Natural killer cell (primary cell): Measurements from ENCODE around the gene FGF12. TPM values are rescaled to one million over a fixed set of nuclear protein-coding genes. Genes with fewer than 3 reads are reported as not detected.
"Not testable (repeated sequence)": the region's sequence is repeated elsewhere in the genome, so short reads cannot be mapped to it uniquely, and the experiment has no call there.

ENCODE experiments used
- ATAC-seq, 3 donors: fragments of 150-1000 bp in 2 of 3; fragments of 200-7000 bp in 1 of 3; cut with Tn5 transposase; 1 replicate in 1 of 3; 2 replicates in 2 of 3; pipeline ENCODE4 v1.10.0; 2021; ENCODE audit warnings: mild to moderate bottlenecking in 2 of 3, moderate library complexity in 2 of 3
- DNase-seq, 2 donors: peaks; one replicate each; pipeline versions ENCODE4 v3.0.0 to v3.0.0-alpha.2; 2013 to 2021; ENCODE audit warnings: mixed read lengths in 1 of 2
- H3K27ac ChIP-seq: one replicate; pipeline ENCODE4 v1.5.1; 2013; ENCODE audit warnings: mild to moderate bottlenecking, low read length
- H3K27me3 ChIP-seq: one replicate; pipeline ENCODE4 v1.6.1; 2013; ENCODE audit warnings: low read length; ENCODE audit not compliant: control insufficient read depth, insufficient read depth
- H3K36me3 ChIP-seq: one replicate; pipeline ENCODE4 v1.6.1; 2013; ENCODE audit warnings: low read length; ENCODE audit not compliant: control insufficient read depth, insufficient read depth
- H3K4me1 ChIP-seq: one replicate; pipeline ENCODE4 v1.6.1; 2013; ENCODE audit warnings: low read length; ENCODE audit not compliant: control insufficient read depth, insufficient read depth
- H3K4me3 ChIP-seq: one replicate; pipeline ENCODE4 v1.5.1; 2013; ENCODE audit warnings: low read length
- H3K9me3 ChIP-seq: one replicate; pipeline ENCODE4 v1.6.1; 2013; ENCODE audit warnings: low read length; ENCODE audit not compliant: control insufficient read depth, insufficient read depth
- H3K27ac Mint-ChIP-seq, 2 donors: one replicate each; pipeline ENCODE4 v1.8.0; 2022; ENCODE audit warnings: mild to moderate bottlenecking in 2 of 2, mixed read lengths in 2 of 2, moderate library complexity in 1 of 2
- H3K27me3 Mint-ChIP-seq, 2 donors: one replicate each; pipeline ENCODE4 v1.8.0; 2022; ENCODE audit warnings: low read depth in 2 of 2, mixed read lengths in 2 of 2
- H3K36me3 Mint-ChIP-seq: one replicate; pipeline ENCODE4 v1.8.0; 2022; ENCODE audit warnings: mixed read lengths
- H3K4me1 Mint-ChIP-seq, 2 donors: one replicate each; pipeline ENCODE4 v1.8.0; 2022; ENCODE audit warnings: mixed read lengths in 2 of 2
- H3K4me3 Mint-ChIP-seq: one replicate; pipeline ENCODE4 v1.8.0; 2022; ENCODE audit warnings: mild to moderate bottlenecking, moderate library complexity, mixed read lengths
- H3K9me3 Mint-ChIP-seq, 2 donors: one replicate each; pipeline ENCODE4 v1.8.0; 2022; ENCODE audit warnings: mixed read lengths in 2 of 2
- WGBS: methylation state at CpG from one replicate; pipeline ENCODE4 v1.1.7; 2013; ENCODE audit warnings: missing lambda C conversion rate; ENCODE audit not compliant: insufficient coverage; 5-methylcytosine and 5-hydroxymethylcytosine counted together
- intact Hi-C: fragments of 100-400 bp; cut with micrococcal nuclease; formaldehyde crosslinking; loops from one replicate; pipeline ENCODE4 v1.14.2; 2022
- total RNA-seq, 4 donors: library from RNA; stranded (reverse); fragments of 120-200 nt in 1 of 4; gene quantifications; one replicate each; pipeline versions ENCODE4 v1.2.3 to v1.2.4, GENCODE V29; 2013 to 2022
- TF ChIP-seq, protein P1 (sequence below): fragments of 200-600 bp; IDR thresholded peaks from one replicate; pipeline ENCODE4 v1.8.0; 2022; ENCODE audit warnings: antibody characterized with exemption

Gene FGF12
- total RNA-seq, 3 donors from 2014 or later (not counting 1 experiment from before 2014, with no cell fraction given): not detected

DNA sequence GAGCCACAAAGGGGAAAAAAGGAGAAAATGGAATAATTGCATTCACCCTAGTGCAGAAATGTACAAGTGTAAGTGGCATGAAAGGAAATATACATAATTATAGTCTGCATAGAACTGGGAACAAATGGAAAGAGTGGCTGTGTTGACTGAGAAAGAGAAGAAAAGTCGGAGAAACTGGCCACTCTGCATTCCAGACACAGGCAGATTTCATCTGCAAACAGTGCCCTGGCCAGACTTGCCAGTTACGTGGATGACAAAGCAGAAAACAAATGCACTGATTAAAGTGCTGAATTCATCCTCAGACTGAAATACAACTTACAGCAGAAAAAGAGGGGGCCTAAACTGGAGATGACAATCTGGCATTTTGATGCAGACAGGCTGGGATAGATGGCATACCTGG, 129.8 kb downstream of the FGF12 start:
- Histone ChIP-seq H3K9me3 (no peaks in the 10 kb centered on the region), H3K4me1 (no peaks in the 10 kb centered on the region), H3K4me3 (no peak overlapping the region), H3K36me3 (no peaks in the 10 kb centered on the region), H3K27ac (no peak overlapping the region), H3K27me3 (no peaks in the 10 kb centered on the region)
- Mint-ChIP-seq H3K36me3 (peaks cover 9% of the 10 kb centered on the region), H3K27ac (no peak overlapping the region), H3K27me3 (no peaks in the 10 kb centered on the region), H3K9me3 (peaks cover 15 to 16% of the 10 kb centered on the region in 2 donors), H3K4me3 (no peak overlapping the region), H3K4me1 (no peaks in the 10 kb centered on the region)
- intact Hi-C loops: no loop called here
- ATAC-seq: no peak
- 61% methylated on average over 2 of the region's 2 CpGs for WGBS
- TF ChIP-seq, protein P1, sequence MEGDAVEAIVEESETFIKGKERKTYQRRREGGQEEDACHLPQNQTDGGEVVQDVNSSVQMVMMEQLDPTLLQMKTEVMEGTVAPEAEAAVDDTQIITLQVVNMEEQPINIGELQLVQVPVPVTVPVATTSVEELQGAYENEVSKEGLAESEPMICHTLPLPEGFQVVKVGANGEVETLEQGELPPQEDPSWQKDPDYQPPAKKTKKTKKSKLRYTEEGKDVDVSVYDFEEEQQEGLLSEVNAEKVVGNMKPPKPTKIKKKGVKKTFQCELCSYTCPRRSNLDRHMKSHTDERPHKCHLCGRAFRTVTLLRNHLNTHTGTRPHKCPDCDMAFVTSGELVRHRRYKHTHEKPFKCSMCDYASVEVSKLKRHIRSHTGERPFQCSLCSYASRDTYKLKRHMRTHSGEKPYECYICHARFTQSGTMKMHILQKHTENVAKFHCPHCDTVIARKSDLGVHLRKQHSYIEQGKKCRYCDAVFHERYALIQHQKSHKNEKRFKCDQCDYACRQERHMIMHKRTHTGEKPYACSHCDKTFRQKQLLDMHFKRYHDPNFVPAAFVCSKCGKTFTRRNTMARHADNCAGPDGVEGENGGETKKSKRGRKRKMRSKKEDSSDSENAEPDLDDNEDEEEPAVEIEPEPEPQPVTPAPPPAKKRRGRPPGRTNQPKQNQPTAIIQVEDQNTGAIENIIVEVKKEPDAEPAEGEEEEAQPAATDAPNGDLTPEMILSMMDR: no peak
- no peak for DNase-seq

DNA sequence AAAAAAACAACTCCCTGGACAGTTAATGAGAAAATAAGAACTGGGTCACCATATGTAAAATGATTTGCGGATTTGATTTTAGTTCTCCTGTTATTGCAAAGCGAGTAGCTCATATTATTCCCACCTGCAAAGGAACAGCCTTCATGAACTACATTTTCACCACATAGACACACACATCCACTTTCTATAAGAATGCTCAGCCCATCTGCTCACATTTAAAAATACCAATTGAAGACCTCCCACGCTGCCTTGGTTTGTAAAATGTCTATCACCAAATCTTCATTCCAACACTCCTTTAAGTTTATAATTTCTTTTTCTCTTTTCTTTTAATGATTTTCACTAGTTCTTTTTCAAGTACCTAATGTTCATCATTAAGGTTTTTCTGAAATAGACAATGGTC, 148.6 kb downstream of the FGF12 start:
- WGBS: 92% methylated on average over 3 of the region's 3 CpGs
- Histone ChIP-seq H3K27me3 (no peaks in the 10 kb centered on the region), H3K4me1 (no peaks in the 10 kb centered on the region), H3K9me3 (no peaks in the 10 kb centered on the region), H3K27ac (no peak overlapping the region), H3K4me3 (no peak overlapping the region), H3K36me3 (no peaks in the 10 kb centered on the region)
- Mint-ChIP-seq H3K9me3 (peaks cover 0 to 8% of the 10 kb centered on the region in 2 donors), H3K4me3 (no peak overlapping the region), H3K27me3 (no peaks in the 10 kb centered on the region), H3K27ac (no peak overlapping the region), H3K4me1 (no peaks in the 10 kb centered on the region), H3K36me3 (no peaks in the 10 kb centered on the region)
- TF ChIP-seq, protein P1: no peak
- DNase-seq: no peak
- intact Hi-C loops: no loop called here
- no peak for ATAC-seq

DNA sequence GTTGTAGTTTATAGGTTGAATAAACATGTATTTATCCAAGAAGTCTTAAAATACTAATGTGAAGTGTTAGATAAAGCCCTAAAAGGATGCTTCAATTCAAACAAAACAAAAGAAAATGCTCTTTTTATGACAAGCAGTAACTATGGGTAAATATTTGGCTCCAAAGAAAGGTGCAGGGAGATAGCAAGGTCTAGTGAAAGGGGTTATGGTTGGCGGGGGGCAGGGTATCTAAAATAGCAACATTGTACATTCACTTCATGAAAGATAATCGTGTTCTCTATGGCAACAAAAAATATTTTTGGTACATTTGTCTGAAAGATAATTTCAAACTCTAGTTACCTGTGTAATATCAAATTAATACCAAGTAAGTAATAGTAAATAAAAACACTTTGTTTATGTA, 149.5 kb downstream of the FGF12 start:
- DNase-seq (no peak), ATAC-seq (no peak)
- H3K4me1 Mint-ChIP-seq: no peaks in the 10 kb centered on the region
- no peaks in the 10 kb centered on the region for H3K36me3 ChIP-seq
- intact Hi-C loops: no loop called here
- H3K4me1 ChIP-seq: no peaks in the 10 kb centered on the region
- H3K27me3 ChIP-seq: no peaks in the 10 kb centered on the region
- no peak overlapping the region for H3K4me3 Mint-ChIP-seq
- no peaks in the 10 kb centered on the region for H3K27me3 Mint-ChIP-seq
- no peaks in the 10 kb centered on the region for H3K36me3 Mint-ChIP-seq
- TF ChIP-seq, protein P1: no peak
- peaks cover 0 to 8% of the 10 kb centered on the region in 2 donors for H3K9me3 Mint-ChIP-seq
- 100% methylated on average over 1 of the region's 2 CpGs for WGBS
- no peak overlapping the region for H3K4me3 ChIP-seq
- no peak overlapping the region for H3K27ac Mint-ChIP-seq
- no peak overlapping the region for H3K27ac ChIP-seq
- no peaks in the 10 kb centered on the region for H3K9me3 ChIP-seq

DNA sequence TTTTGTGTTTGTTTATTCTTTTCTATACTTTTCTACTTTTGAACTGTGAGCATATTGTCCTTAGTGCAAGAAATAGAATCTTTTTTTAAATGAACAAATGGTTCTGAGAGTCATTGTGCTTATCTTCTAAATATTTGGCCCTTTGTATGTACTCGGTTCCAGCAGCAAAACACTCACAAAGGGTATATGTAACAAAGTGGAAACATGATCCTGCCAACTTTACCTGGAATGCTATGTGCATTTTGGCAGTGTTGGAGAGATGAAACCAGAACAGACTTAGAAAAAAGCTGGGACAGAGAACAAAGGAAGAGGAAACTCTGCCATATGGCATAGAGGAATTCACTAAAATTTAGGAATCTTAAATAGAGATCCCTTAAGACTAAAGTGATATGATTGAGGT, 150.1 kb downstream of the FGF12 start:
- Histone ChIP-seq H3K4me1 (no peaks in the 10 kb centered on the region), H3K9me3 (no peaks in the 10 kb centered on the region), H3K4me3 (no peak overlapping the region), H3K27ac (no peak overlapping the region), H3K27me3 (no peaks in the 10 kb centered on the region), H3K36me3 (no peaks in the 10 kb centered on the region)
- Mint-ChIP-seq H3K4me3 (no peak overlapping the region), H3K27ac (no peak overlapping the region), H3K9me3 (peaks cover 0 to 8% of the 10 kb centered on the region in 2 donors), H3K27me3 (peaks cover 0 to 2% of the 10 kb centered on the region in 2 donors), H3K4me1 (no peaks in the 10 kb centered on the region), H3K36me3 (no peaks in the 10 kb centered on the region)
- TF ChIP-seq, protein P1: no peak
- DNase-seq (no peak), ATAC-seq (no peak)
- WGBS: 91% methylated on average over 1 of the region's 1 CpG
- intact Hi-C loops: no loop called here

DNA sequence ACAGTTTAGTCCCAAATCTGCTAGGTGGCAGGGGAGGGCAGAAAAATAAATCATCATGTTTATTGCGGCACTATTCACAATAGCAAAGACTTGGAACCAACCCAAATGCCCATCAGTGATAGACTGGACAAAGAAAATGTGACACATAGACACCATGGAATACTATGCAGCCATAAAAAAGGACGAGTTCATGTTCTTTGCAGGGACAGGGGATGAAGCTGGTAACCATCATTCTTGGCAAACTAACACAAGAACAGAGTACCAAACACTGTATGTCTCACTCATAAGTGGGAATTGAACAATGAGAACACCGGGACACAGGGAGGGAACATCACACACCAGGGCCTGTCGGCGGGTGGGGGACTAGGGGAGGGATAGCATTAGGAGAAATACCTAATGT, 150.6 kb downstream of the FGF12 start:
- H3K9me3 Mint-ChIP-seq, intact Hi-C loops, H3K4me3 ChIP-seq, H3K36me3 ChIP-seq, H3K9me3 ChIP-seq, H3K27ac Mint-ChIP-seq, H3K4me3 Mint-ChIP-seq, H3K27me3 Mint-ChIP-seq, H3K36me3 Mint-ChIP-seq, H3K4me1 ChIP-seq, H3K4me1 Mint-ChIP-seq, DNase-seq, H3K27me3 ChIP-seq, H3K27ac ChIP-seq, ATAC-seq: not testable (repeated sequence)
- 86% methylated on average over 3 of the region's 5 CpGs for WGBS
